Smooth muscle cell of the brain vasculature (primary cell): Measurements from ENCODE around the gene APOC3.

Experiments
- DNase-seq: peaks from one replicate; pipeline ENCODE4 v3.0.0-alpha.2; 2012; ENCODE audit warnings: low read depth, low spot score

The APOC3 gene

DNA sequence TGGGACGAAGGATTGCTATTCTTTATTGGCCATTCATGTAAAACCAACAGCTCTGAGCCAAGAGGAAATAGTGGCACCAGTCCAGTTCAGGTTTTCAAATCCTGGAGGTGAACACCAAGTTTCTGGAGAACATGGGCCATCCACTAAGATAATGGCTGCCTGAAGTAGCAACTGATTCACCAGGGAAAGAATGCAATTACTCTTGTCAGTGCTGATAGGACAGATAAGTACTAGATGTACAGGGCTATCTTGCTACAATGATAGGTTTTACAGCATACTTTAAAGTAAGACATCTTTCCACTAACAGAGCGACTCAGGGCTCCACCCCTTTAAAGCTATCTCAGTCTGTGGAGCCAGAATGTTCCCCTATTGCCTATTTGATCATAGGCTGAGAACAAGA, 44.5 kb downstream of the APOC3 start:
- no peak for DNase-seq

DNA sequence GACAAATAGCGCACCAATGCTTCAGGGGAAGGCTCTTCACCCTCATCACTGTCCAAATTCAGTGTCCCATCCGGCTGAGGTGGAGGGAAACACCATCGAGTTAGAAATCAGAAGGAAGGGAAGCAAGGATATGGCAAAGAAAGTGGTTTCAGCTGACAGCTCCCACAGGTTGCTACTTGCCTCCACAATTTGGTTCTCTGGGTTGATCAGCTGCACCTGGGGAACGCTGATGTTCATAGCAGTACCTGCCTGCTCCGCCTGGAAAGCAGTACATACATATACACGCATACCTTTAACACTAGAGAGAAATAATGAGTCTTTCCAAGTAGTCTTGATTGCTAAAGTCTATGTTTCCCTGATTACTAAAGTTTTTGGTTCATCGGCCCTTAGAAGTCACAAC, 45.5 kb downstream of the APOC3 start:
- no peak for DNase-seq

DNA sequence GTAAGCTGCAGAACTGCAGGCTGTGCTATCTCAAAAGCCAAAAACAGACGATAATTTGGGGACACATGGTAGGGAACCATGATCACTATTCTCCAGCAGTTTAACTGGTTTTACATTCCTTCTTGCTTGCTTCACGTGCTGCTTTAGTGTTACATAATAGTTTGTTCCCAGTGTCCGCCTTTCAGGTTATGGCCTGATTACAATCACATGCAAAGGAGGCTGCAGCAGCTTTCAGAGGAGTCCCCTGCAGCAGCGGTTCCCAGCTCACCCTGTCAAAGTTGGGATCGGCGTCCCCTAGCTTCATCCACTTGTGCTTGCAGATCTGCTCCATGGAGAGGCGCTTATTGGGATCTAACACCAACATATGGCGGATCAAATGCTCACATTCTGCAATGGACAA, 46.9 kb downstream of the APOC3 start:
- no peak for DNase-seq

DNA sequence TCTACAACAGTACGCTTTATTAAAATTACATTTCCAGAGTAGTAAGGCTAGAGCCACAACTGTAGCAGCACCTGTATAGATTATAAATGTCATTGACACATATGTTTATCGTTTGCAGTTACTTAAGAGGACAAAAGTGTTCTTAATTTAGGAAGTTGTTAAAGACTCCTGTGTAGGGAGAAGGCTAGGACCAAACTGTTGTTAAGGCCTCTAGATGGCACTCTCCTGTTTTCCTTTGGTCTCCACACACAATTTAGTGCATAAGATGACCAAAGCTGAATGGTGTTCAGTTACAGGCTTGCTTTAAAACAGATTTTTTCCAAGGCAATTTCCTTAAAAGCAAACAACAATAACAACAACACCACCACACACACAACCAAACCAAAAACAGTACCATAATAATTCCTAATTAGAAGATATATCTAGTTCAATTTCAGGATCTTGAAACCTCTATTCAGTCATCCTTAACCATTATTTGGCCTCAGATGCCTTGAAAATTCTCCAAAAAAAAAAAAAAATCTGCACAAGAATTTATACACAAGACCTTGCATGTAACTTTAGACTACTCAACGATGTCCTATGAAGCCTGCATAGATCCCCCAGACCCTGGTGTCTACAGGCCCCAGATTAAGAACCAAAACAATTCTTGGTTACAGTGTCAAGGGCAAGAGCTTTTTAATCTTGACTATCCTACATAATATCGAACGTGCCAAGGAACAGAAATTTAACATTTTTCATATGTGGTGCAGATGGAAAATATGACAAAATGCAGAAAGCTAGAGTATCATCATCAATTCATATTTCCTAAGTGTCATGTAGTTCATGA, 50.3 kb downstream of the APOC3 start:
- DNase-seq = peak; percentile 47

DNA sequence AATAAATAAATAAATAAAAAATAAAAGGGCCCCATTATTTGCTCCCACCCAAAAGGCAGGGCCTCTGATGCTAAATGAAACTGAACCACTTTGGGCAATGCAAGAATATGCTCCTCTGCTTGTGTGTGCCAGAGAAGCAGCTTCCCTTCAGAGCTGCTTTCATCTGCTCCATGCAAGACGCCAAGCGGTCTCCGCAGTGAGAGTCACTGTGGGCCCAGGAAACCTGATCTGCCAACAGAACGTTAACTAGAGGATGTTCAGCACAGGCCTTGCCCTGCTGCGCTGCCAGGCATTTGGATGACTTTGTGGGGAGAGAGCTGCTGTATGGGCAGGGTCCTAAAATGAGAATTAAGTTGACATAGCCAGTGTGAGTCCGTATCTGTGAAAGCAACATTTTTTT, 51.4 kb downstream of the APOC3 start:
- DNase-seq = no peak

DNA sequence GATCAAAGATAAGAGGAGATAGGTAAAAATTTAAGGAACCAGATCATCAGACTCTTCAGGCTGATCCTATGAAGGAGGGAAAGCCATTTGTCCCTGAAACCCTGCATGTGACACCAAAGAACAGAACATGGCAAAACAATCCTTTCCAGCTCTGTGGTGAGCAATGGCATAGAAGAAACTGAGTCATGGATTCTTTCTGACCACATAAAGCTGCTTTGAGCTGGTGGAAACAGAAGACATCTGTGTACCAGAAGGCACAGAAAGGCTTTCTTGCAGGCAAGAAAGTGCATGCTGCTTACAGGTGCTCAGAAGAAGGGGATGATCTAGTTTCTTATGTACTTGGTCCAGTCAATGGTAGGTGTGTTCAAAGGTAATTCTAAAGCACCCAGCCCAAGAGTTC, 52.7 kb downstream of the APOC3 start:
- DNase-seq = no peak
